H1 (cell line): ENCODE measurements around the gene RAD18. TPM values are rescaled to one million over a fixed set of nuclear protein-coding genes. Genes with fewer than 3 reads are reported as not detected.

Source experiments
- CTCF ChIA-PET: fragments of 300-600 bp; sonication (Branson Sonifier 250); formaldehyde crosslinking; loops from one replicate; lab custom pipeline; 2021; ENCODE audit not compliant: partially characterized antibody; lab: Charles Lee
- POLR2A ChIA-PET: fragments of 300-600 bp; sonication (Branson Sonifier 250); formaldehyde crosslinking; loops from one replicate; lab custom pipeline; 2021; ENCODE audit warnings: inconsistent platforms; ENCODE audit not compliant: partially characterized antibody; lab: Charles Lee
- DNase-seq, 2 experiments: peaks; one replicate each; pipeline versions ENCODE4 v3.0.0 to v3.0.0-alpha.2; 2010 to 2022; ENCODE audit warnings: low spot score in 2 of 2, low read depth in 1 of 2, mixed read lengths in 1 of 2
- FAIRE-seq: peaks from 2 replicates; lab custom pipeline; 2011; peaks lifted over from hg19 to GRCh38; lab: Jason Lieb, UNC
- H2AFZ ChIP-seq: 2 replicates; pipeline ENCODE4 v1.8.1; 2012; ENCODE audit warnings: low read length, inconsistent platforms
- H2AK5ac ChIP-seq: 2 replicates; pipeline ENCODE4 v1.6.1; 2013; ENCODE audit warnings: low read depth, low read length
- H2BK120ac ChIP-seq: replicated peaks from 2 replicates; pipeline ENCODE3; 2013; ENCODE audit warnings: low read depth, low read length, inconsistent platforms
- H2BK12ac ChIP-seq: 2 replicates; pipeline ENCODE4 v1.6.1; 2013; ENCODE audit warnings: low read depth, low read length
- H2BK15ac ChIP-seq: 2 replicates; pipeline ENCODE4 v1.6.1; 2013; ENCODE audit warnings: low read length
- H2BK20ac ChIP-seq: 2 replicates; pipeline ENCODE4 v1.6.1; 2013; ENCODE audit warnings: low read length
- H2BK5ac ChIP-seq: 2 replicates; pipeline ENCODE4 v1.6.1; 2013; ENCODE audit warnings: low read depth, low read length
- H3K14ac ChIP-seq: 2 replicates; pipeline ENCODE4 v1.6.1; 2013; ENCODE audit warnings: inconsistent platforms; ENCODE audit not compliant: insufficient read length
- H3K18ac ChIP-seq: 2 replicates; pipeline ENCODE4 v1.6.1; 2013; ENCODE audit warnings: low read length; ENCODE audit errors: extremely low read depth
- H3K23ac ChIP-seq: 2 replicates; pipeline ENCODE4 v1.6.1; 2013; ENCODE audit warnings: inconsistent platforms; ENCODE audit not compliant: insufficient read length
- H3K23me2 ChIP-seq: 2 replicates; pipeline ENCODE4 v1.6.1; 2013; ENCODE audit warnings: low read depth, low read length
- H3K27ac ChIP-seq: 2 replicates; pipeline ENCODE4 v1.6.1; 2011; ENCODE audit warnings: low read depth, low read length, inconsistent platforms
- H3K27me3 ChIP-seq, 4 experiments: replicated peaks in 1 of 4; 1 replicate in 1 of 4; 2 replicates in 3 of 4; pipeline versions ENCODE4 v1.6.1 to v1.8.1; 2011 to 2013; ENCODE audit warnings: low read length in 3 of 4, mild to moderate bottlenecking in 3 of 4, inconsistent platforms in 2 of 4, mixed read lengths in 2 of 4, moderate library complexity in 1 of 4; ENCODE audit not compliant: control insufficient read depth in 3 of 4, insufficient read depth in 3 of 4; ENCODE audit errors: extremely low read depth in 1 of 4
- H3K36me3 ChIP-seq, 4 experiments: 2 replicates each; pipeline versions ENCODE4 v1.6.1 to v1.8.1; 2011 to 2013; ENCODE audit warnings: mild to moderate bottlenecking in 4 of 4, low read length in 3 of 4, moderate library complexity in 2 of 4, control low read depth in 1 of 4, inconsistent platforms in 1 of 4; ENCODE audit not compliant: insufficient read depth in 4 of 4, control insufficient read depth in 2 of 4
- H3K4ac ChIP-seq: replicated peaks from 2 replicates; pipeline ENCODE3; 2013; ENCODE audit warnings: low read length, low read depth, mixed read lengths, inconsistent platforms; ENCODE audit not compliant: insufficient read length
- H3K4me1 ChIP-seq, 4 experiments: replicated peaks in 1 of 4; 1 replicate in 1 of 4; 2 replicates in 3 of 4; pipeline versions ENCODE4 v1.6.1 to v1.8.1; 2011 to 2013; ENCODE audit warnings: low read length in 3 of 4, inconsistent platforms in 2 of 4, mixed read lengths in 1 of 4; ENCODE audit not compliant: insufficient read depth in 4 of 4, control insufficient read depth in 3 of 4
- H3K4me2 ChIP-seq, 2 experiments: 2 replicates each; pipeline versions ENCODE4 v1.6.1 to v1.8.1; 2011 to 2013; ENCODE audit warnings: low read depth in 2 of 2, low read length in 2 of 2, control low read depth in 1 of 2, inconsistent platforms in 1 of 2, mild to moderate bottlenecking in 1 of 2; ENCODE audit not compliant: insufficient read depth in 1 of 2
- H3K4me3 ChIP-seq, 4 experiments: fragments of 200-600, 300-600 bp in 1 of 4; sonication (generic), shearing (Covaris generic), sonication (Bioruptor Twin) in 1 of 4; 2 replicates each; pipeline versions ENCODE4 v1.5.1 to v1.8.1; 2011 to 2016; ENCODE audit warnings: low read length in 4 of 4, low read depth in 3 of 4, control low read depth in 2 of 4, inconsistent platforms in 2 of 4, mild to moderate bottlenecking in 2 of 4, mixed read lengths in 1 of 4, moderate library complexity in 1 of 4; ENCODE audit not compliant: insufficient read depth in 2 of 4; ENCODE audit errors: extremely low read depth in 1 of 4
- H3K56ac ChIP-seq: replicated peaks from 2 replicates; pipeline ENCODE3; 2013; ENCODE audit warnings: low read depth, mild to moderate bottlenecking, mixed read lengths, low read length, inconsistent platforms; ENCODE audit not compliant: insufficient read length
- H3K79me1 ChIP-seq: 2 replicates; pipeline ENCODE4 v1.6.1; 2013; ENCODE audit warnings: low read depth, low read length, control low read depth
- H3K79me2 ChIP-seq, 2 experiments: 2 replicates each; pipeline versions ENCODE4 v1.6.1 to v1.8.1; 2012 to 2013; ENCODE audit warnings: low read length in 2 of 2, mild to moderate bottlenecking in 2 of 2, inconsistent platforms in 1 of 2; ENCODE audit not compliant: insufficient read depth in 2 of 2, control insufficient read depth in 1 of 2
- H3K9ac ChIP-seq, 4 experiments: replicated peaks in 1 of 4; 1 replicate in 1 of 4; 2 replicates in 3 of 4; pipeline versions ENCODE4 v1.6.1 to v1.8.1; 2011 to 2013; ENCODE audit warnings: low read depth in 3 of 4, low read length in 3 of 4, control low read depth in 2 of 4, mild to moderate bottlenecking in 2 of 4, moderate library complexity in 2 of 4, inconsistent platforms in 1 of 4; ENCODE audit errors: extremely low read depth in 1 of 4
- H3K9me3 ChIP-seq, 2 experiments: 2 replicates each; pipeline versions ENCODE4 v1.6.1 to v1.8.1; 2012 to 2013; ENCODE audit warnings: mild to moderate bottlenecking in 2 of 2, moderate library complexity in 2 of 2, control low read depth in 1 of 2, inconsistent platforms in 1 of 2, low read depth in 1 of 2, low read length in 1 of 2, mixed read lengths in 1 of 2; ENCODE audit not compliant: insufficient read depth in 2 of 2
- H4K20me1 ChIP-seq, 2 experiments: replicated peaks in 1 of 2; 2 replicates each; pipeline versions ENCODE3 to v1.8.1; 2011 to 2013; ENCODE audit warnings: inconsistent platforms in 2 of 2, low read length in 2 of 2, mild to moderate bottlenecking in 1 of 2; ENCODE audit not compliant: insufficient read depth in 2 of 2, control insufficient read depth in 1 of 2
- H4K5ac ChIP-seq: 2 replicates; pipeline ENCODE4 v1.6.1; 2013; ENCODE audit warnings: low read length, low read depth, mixed read lengths, inconsistent platforms; ENCODE audit not compliant: insufficient read length
- H4K8ac ChIP-seq: 2 replicates; pipeline ENCODE4 v1.8.0; 2013; ENCODE audit warnings: mild to moderate bottlenecking, moderate library complexity, low read length, inconsistent platforms; ENCODE audit not compliant: insufficient read depth; ENCODE audit errors: extremely low read depth
- H4K91ac ChIP-seq: replicated peaks from 2 replicates; pipeline ENCODE3; 2013; ENCODE audit warnings: low read length, mixed read lengths, inconsistent platforms; ENCODE audit not compliant: insufficient read length
- BACH1 ChIP-seq: IDR thresholded peaks from 2 replicates; pipeline ENCODE4 v1.6.1; 2012; ENCODE audit warnings: low read length, improper control_type of control experiment
- CBX8 ChIP-seq: fragments of 300-800, 300-1000 bp; sonication (generic); IDR thresholded peaks from 2 replicates; pipeline ENCODE4 v1.7.1; 2016; ENCODE audit warnings: low read depth, low read length, borderline replicate concordance
- CREB1 ChIP-seq: IDR thresholded peaks from 2 replicates; pipeline ENCODE4 v1.6.1; 2012; ENCODE audit warnings: inconsistent platforms
- RFX5 ChIP-seq: IDR thresholded peaks from 2 replicates; pipeline ENCODE4 v1.6.1; 2011; ENCODE audit warnings: low read depth, low read length, improper control_type of control experiment, borderline replicate concordance
- RNF2 ChIP-seq: fragments of 200-900, 300-1000 bp; sonication (generic); IDR thresholded peaks from 2 replicates; pipeline ENCODE4 v1.7.1; 2016; ENCODE audit warnings: borderline replicate concordance, low read depth, mild to moderate bottlenecking, antibody characterized with exemption, low read length; ENCODE audit not compliant: poor library complexity, severe bottlenecking; ENCODE audit errors: missing control alignments
- SRF ChIP-seq: IDR thresholded peaks from 2 replicates; pipeline ENCODE4 v1.6.1; 2011; ENCODE audit warnings: mild to moderate bottlenecking, low read depth, low read length, moderate library complexity
- TAF1 ChIP-seq: IDR thresholded peaks from 2 replicates; pipeline ENCODE4 v1.6.1; 2011; ENCODE audit warnings: mild to moderate bottlenecking, low read depth, low read length
- WGBS, 2 experiments: shearing (Covaris generic) in 1 of 2; methylation state at CpG; one replicate each; pipeline versions ENCODE4 v1.1.6 to v1.1.7; 2013 to 2015; ENCODE audit warnings: low lambda C conversion rate in 2 of 2, mixed read lengths in 2 of 2, inconsistent platforms in 1 of 2, low coverage in 1 of 2, missing lambda C conversion rate in 1 of 2; ENCODE audit not compliant: insufficient replicate concordance in 2 of 2, insufficient coverage in 1 of 2, insufficient read length in 1 of 2; ENCODE audit errors: extremely low coverage in 1 of 2, missing lambda C conversion rate in 1 of 2; 5-methylcytosine and 5-hydroxymethylcytosine counted together
- long read RNA-seq, 2 experiments: library from RNA in 1 of 2; library from capped mRNA in 1 of 2; stranded (forward); transcript quantifications; one replicate each; pipeline ENCODE4 v2.0.0, GENCODE V29; 2021; ENCODE audit warnings: inconsistent platforms in 1 of 2
- polyA minus RNA-seq, 3 experiments: library from RNA; depleted of rRNA, polyadenylated mRNA; stranded (reverse); fragments of >200 nt; gene quantifications; 1 replicate in 2 of 3; 2 replicates in 1 of 3; pipeline ENCODE4 v1.2.3, GENCODE V29; 2011
- polyA plus RNA-seq, 7 experiments: library from polyadenylated mRNA; depleted of rRNA in 3 of 7; stranded (reverse) in 5 of 7; unstranded in 2 of 7; fragments of >200 nt in 5 of 7; fragments of 200-250 nt in 2 of 7; gene quantifications; 1 replicate in 5 of 7; 2 replicates in 1 of 7; 4 replicates in 1 of 7; pipeline versions ENCODE4 v1.2.1 to v1.2.3, GENCODE V29; 2011 to 2013; ENCODE audit warnings: missing spikeins in 2 of 7, mixed read lengths in 2 of 7
- total RNA-seq: library from RNA; stranded (reverse); fragmentation: NEBNext Ultra II Directional; extraction: Animal tissue kit (Norgen Biotek cat#: 25700); gene quantifications from 2 replicates; pipeline ENCODE4 v1.2.1, GENCODE V29; 2021

RAD18 gene, protein sequence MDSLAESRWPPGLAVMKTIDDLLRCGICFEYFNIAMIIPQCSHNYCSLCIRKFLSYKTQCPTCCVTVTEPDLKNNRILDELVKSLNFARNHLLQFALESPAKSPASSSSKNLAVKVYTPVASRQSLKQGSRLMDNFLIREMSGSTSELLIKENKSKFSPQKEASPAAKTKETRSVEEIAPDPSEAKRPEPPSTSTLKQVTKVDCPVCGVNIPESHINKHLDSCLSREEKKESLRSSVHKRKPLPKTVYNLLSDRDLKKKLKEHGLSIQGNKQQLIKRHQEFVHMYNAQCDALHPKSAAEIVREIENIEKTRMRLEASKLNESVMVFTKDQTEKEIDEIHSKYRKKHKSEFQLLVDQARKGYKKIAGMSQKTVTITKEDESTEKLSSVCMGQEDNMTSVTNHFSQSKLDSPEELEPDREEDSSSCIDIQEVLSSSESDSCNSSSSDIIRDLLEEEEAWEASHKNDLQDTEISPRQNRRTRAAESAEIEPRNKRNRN
- total RNA-seq (23.0 and 23.2 TPM in 2 replicates), polyA plus RNA-seq (2011; rRNA removed) (13.0 and 22.7 TPM in 2 replicates), polyA minus RNA-seq (2011; rRNA and poly(A)+ RNA removed) (20.8 and 23.0 TPM in 2 replicates)
- polyA plus RNA-seq (2011; cell fraction: cytosol; rRNA removed), result 12.9 TPM
- polyA plus RNA-seq (2011; cell fraction: nucleus; rRNA removed), result 8.6 TPM
- polyA plus RNA-seq (2012, experiment 1 of 2), result 8.5 to 13.3 TPM (median 9.9 TPM) in 4 replicates
- 0.59 TPM for polyA plus RNA-seq (2012, experiment 2 of 2)
- 14.7 TPM for polyA plus RNA-seq (2013, experiment 1 of 2)
- 16.1 TPM for polyA plus RNA-seq (2013, experiment 2 of 2)
- 8.9 TPM for polyA minus RNA-seq (2011; cell fraction: cytosol; rRNA and poly(A)+ RNA removed)
- 33.8 TPM for polyA minus RNA-seq (2011; cell fraction: nucleus; rRNA and poly(A)+ RNA removed)
- long read RNA-seq, experiment 1, full-length matches to known transcripts, result 4 of 10 reads
- long read RNA-seq, experiment 1, partial matches to known transcripts, result 2 of 10 reads
- long read RNA-seq, experiment 1, other reads (novel, unspliced or antisense), result 4 of 10 reads
- long read RNA-seq, experiment 2, full-length matches to known transcripts, result 12 of 17 reads
- long read RNA-seq, experiment 2, partial matches to known transcripts, result 1 of 17 reads
- long read RNA-seq, experiment 2, other reads (novel, unspliced or antisense), result 4 of 17 reads

DNA sequence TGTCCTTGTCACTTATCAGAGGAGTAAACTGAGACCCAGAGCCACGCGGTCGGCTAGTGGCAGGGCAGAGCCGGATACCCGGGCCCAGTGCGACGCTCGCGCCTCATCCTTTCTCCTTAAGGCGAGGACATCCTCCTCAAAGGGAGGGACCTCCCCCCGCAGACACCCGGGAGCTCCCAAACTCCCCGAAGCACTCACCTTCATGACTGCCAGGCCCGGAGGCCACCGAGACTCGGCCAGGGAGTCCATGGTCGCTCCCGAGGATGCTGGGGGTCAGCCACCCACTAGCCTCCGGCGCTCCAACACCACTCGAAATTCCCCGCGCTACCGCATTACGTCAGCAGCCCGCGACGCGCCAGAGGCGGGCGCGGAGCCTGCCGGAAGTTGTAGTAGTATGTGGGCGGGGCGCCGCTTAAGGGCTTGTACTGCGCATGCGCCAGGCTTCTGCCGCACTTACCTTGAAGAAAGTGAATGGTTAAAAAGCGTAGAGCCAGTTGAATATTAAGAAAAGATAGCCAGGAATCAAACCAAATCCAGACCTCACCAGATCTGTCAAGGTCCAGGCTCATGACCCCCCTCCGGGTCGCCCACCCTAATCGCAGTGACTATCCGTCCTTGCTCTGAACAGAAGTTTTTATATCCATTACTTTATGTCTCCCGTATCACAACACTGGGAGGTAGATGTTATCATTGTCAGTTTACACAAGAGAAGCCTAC is at the start of gene RAD18:
Gene RAD18 (minus strand): TSS at position 336 of the 717 bp plus-strand sequence. CDS start 87 bp downstream, at position 249.
- CTCF ChIA-PET, result no interaction called here
- Histone ChIP-seq H3K4me2 (peak within 1 kb of the TSS; percentile 74 to 86), H3K18ac (no peak within 1 kb of the TSS; the same call in 1 of the 2 replicates), H3K79me2 (peaks cover 11 to 45% of the 10 kb centered on the region in 2 experiments), H3K9me3 (no peaks in the 10 kb centered on the region), H3K4me1 (peaks cover 0 to 10% (median 6%) of the 10 kb centered on the region in 4 experiments; a peak in 5 of 7 replicates), H2AFZ (peak within 1 kb of the TSS; percentile 63; the same call in 1 of the 2 replicates), H3K27ac (no peak within 1 kb of the TSS; the same call in 1 of the 2 replicates), H3K14ac (no peak within 1 kb of the TSS), H2AK5ac (no peak within 1 kb of the TSS), H4K5ac (peak within 1 kb of the TSS; percentile 63), H2BK15ac (no peak within 1 kb of the TSS), H2BK12ac (no peak within 1 kb of the TSS), H3K36me3 (peaks cover 0 to 5% (median 2%) of the 10 kb centered on the region in 4 experiments; a peak in 2 of 8 replicates), H4K91ac (peak within 1 kb of the TSS; percentile 26), H2BK5ac (0 out of 2 replicates have a peak within 1 kb of the TSS, but pooled peaks have one; percentile 38), H3K27me3 (no peaks in the 10 kb centered on the region), H2BK120ac (no peak within 1 kb of the TSS), H3K56ac (no peak within 1 kb of the TSS), H2BK20ac (no peak within 1 kb of the TSS), H3K23ac (no peak within 1 kb of the TSS), H4K20me1 (peaks cover 0 to 1% of the 10 kb centered on the region in 2 experiments), H4K8ac (peak within 1 kb of the TSS; percentile 96), H3K79me1 (peaks cover 14% of the 10 kb centered on the region), H3K4ac (peak within 1 kb of the TSS; percentile 18), H3K23me2 (peaks cover 3% of the 10 kb centered on the region; the same call in 1 of the 2 replicates), H3K9ac (peak within 1 kb of the TSS; percentile 61 to 88 (median 73)), H3K4me3 (peak within 1 kb of the TSS; percentile 78 to 93 (median 84))
- POLR2A ChIA-PET, result no interaction called here
- DNase-seq (peak; percentile 83 to 97), FAIRE-seq (no peak)
- WGBS, 2 experiments, result 3% methylated on average over 45 of the region's 45 CpGs; no CpG with 5 or more reads in 1 of the 2 experiments
- TF ChIP-seq CREB1 (peak; percentile 99), BACH1 (no peak), TAF1 (peak; percentile 78; the same call in 1 of the 2 replicates), SRF (peak; percentile 87), RNF2 (no peak), RFX5 (no peak), CBX8 (no peak)
